Fibroblast of skin of left quadriceps (primary cell): Measurements from ENCODE around the gene ANKK1.

Experiments used
- DNase-seq, 2 experiments: peaks; one replicate each; pipeline ENCODE4 v3.0.0-alpha.2; 2013; ENCODE audit warnings: low read depth in 2 of 2

Gene ANKK1

DNA sequence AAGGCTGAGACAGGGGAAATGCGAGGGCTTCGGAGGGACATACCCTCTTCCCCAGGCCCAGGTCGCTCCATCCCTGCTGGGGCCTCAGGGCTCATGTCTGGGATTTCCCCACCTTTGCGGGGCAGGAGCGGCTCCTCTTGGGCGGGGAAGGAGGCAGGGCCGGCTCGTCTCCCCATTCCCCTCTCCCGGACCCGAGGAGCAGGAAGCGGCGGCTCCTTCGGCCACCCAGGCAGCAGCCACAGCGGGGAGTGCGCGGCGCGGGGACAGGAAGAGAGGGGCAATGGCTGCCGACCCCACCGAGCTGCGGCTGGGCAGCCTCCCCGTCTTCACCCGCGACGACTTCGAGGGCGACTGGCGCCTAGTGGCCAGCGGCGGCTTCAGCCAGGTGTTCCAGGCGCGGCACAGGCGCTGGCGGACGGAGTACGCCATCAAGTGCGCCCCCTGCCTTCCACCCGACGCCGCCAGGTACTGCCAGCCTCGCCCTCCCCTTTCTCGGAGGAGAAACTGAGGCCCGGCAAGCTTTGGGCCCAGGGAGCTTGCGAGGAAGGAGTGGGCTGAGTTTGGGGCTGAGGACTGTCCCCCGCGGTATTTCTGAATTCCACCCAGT lies at the start of gene ANKK1:
Gene ANKK1, plus strand, starts transcription at position 175 of the 607 bp plus-strand sequence. Its CDS starts 106 bp downstream, at position 281.
- DNase-seq, result no peak

DNA sequence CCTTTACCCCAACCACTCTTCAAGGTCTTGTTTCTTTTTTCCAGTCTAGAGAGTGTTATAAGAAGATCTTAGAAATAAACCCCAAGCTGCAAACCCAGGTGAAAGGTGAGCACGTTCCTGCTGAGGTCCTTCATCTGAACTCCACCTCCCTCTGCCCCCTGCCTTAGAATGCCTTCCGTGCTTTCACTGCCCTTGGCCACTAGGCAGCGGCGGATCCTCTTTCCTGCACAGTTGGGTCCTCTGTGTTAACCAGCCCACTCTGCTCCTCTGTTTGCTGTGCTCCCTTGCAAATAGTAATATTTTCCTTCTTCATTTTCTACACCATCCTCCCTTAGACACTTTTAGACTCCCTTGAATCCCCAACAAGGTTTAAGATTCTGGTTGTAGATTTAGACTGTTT lies 48.8 kb upstream of the ANKK1 start:
- no peak for DNase-seq

DNA sequence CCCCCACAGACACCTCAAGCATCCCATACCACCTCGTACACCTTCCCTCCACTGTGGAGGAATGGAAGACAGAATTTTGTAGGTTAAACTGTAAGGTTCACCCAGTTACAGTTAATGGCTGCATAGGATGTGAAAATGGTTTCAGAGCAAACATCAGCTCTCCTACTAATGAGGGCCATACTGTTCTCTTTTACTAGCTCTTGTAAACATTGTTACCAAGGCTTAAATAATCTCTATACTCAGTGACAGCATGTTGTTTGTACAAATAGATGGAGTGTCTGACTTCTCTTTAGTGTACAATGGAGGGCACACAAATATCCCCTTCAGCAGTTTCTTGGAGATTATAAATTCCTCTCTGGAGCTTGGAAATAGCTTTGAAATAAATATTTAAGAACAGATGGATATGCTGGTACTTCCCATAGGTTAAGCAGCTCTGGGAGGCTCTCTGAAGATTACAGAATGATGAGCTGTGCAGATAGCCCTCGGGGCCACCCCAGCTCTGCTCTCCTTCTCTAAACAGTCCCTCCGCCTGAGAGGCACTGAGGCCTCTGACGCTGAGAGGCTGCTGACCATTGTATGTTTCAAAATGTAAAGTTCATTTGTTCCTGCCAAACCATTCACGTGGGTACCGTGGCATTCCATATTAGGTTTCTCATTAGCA lies 47.5 kb upstream of the ANKK1 start:
- no peak for DNase-seq

- no peak for DNase-seq
Measured at GRCh38 chr11:113341388-113342165, 46.0 kb upstream of the ANKK1 start.

GRCh38 chr11:113345978-113346377 lies 41.6 kb upstream of the ANKK1 start:
- DNase-seq, result no peak

GRCh38 chr11:113349528-113349927 lies 38.1 kb upstream of the ANKK1 start:
- DNase-seq, result no peak

DNA sequence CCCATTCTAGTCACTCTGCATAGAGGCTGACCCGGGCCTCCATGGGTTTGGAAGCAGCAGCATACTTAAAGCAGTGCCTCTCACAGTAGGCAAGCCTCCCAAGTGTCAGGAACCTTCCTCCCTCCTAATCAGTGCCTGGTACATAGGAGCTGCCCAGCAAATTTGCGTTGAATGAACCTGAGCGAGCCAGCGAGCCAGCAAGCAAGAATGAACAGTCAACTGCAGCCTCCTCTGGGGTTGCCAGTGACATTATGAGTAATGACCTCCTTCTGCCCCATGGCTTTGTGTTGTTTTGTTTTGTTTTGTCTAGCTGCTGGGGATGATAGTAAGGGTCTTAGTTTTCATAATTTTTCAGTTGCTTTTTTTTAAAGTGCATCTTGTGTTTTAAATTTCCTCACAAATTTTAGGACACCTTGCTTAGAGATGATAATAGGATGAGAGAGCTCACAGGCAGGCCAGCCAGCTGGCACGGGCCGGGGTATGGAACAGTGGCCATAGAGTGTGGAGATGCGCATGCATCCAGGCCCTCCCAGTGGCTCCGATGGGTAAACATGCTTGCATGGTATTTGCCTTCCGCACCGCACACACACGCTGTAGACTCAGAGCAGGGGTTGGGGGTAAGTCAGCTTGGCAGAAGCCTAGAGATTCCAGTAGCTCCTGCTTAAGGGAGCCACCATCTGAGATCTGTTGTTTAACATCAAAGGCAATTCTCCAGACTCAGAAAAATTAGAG lies 37.1 kb upstream of the ANKK1 start:
- no peak for DNase-seq

- no peak for DNase-seq
Measured at GRCh38 chr11:113351068-113351450, 36.5 kb upstream of the ANKK1 start.

- DNase-seq, result no peak
Measured at GRCh38 chr11:113351480-113351879, 36.1 kb upstream of the ANKK1 start.

GRCh38 chr11:113356203-113356602 lies 31.4 kb upstream of the ANKK1 start:
- no peak for DNase-seq

GRCh38 chr11:113363406-113363805 lies 24.2 kb upstream of the ANKK1 start:
- no peak for DNase-seq

DNA sequence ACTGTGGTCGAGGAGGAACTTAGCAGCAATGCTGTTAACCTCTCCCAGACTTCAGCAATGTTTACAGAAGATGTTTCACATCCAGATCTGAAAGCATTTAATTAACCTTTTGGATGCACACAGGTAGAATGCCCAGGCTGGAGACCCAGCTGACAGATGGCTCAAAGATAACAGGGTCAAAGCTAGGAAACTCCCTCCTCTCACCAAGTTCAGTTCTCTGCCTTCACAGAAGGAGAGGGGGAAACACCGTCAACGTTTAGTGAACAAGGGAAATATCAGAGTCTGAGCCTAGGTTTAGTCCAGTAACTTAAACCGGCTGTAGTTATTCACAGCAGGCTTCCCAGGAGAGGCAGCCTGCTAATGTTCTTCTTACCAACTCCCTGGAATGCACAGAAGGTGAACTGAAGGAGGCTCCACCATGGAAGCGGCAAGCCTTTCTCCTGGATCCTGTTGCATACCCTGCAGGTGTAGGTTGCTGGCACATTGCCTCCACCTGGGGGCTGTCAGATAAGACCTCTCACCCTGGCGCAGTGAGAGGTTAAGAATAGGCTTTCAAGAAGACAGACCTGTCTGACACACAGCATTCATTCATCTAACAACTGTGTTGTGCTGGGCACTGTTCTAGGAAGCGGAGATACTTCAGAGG lies 23.5 kb upstream of the ANKK1 start:
- no peak for DNase-seq

GRCh38 chr11:113365895-113366294 lies 21.7 kb upstream of the ANKK1 start:
- DNase-seq, result no peak

GRCh38 chr11:113369411-113369810 lies 18.2 kb upstream of the ANKK1 start:
- no peak for DNase-seq

GRCh38 chr11:113370634-113371033 lies 16.9 kb upstream of the ANKK1 start:
- DNase-seq, result no peak

DNA sequence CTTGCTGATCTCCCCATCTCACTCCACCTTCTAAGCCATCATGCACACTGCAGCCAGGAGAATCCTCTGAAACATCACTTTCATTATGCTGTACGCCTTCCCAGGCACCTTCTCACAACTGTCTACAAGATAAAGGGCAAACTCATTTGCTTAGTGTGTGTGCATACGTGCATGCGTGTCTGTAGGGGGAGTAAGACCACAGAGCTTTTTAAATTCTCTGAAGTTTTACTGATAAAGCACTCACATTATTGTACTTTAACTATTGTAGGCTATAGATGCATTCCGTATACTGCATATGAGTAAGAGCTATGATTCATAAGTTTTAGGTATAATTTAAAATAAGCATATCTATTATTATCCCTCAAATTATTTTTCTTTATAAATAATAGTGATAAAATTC lies 15.3 kb upstream of the ANKK1 start:
- DNase-seq, result no peak

DNA sequence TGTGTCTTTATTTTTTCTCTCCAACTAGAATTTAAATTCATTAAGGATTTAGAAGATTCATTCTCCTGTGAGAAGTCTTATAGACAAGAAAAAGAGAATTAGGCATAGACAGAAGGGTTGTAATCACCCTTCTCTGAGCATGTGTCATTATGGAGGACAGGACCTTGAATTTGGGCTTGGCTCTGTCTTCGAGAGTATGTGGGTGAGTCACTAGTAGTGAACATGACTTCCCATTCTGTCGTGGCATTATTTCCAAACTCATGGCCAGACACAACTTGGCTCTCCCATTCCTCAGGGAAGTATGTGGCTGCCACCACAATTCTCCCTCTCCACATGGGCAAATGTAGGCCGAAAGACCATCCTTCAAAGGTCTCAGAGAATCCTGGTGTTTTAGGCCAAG lies 14.3 kb upstream of the ANKK1 start:
- peak; percentile 2 to 3 for DNase-seq

DNA sequence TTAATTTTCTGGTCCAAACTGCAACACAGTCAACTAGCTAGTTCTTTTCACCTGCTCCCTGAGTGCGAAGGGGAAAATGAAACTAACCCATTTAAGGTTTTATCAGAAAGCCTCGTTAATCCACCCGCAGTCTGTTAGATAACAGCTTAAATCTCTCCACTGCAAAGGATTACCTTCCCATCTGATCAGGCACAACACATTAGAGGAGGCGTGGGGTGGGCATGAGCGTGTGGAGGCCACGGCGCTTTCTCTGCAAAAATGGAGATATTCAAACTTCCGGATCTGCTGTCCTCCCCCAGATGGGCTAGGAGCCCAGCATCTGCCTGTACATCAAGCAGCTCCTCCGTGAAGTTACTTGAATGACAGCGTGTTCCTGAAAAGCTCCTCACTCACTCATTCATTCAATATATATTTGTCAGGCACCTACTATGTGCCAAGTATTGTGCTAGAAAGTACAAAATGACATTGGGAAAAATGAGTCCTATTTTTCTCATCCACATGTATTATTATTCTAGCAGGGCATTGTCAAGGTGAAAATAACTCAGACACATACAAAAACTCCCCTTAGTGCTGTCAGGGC lies 13.5 kb upstream of the ANKK1 start:
- no peak for DNase-seq

DNA sequence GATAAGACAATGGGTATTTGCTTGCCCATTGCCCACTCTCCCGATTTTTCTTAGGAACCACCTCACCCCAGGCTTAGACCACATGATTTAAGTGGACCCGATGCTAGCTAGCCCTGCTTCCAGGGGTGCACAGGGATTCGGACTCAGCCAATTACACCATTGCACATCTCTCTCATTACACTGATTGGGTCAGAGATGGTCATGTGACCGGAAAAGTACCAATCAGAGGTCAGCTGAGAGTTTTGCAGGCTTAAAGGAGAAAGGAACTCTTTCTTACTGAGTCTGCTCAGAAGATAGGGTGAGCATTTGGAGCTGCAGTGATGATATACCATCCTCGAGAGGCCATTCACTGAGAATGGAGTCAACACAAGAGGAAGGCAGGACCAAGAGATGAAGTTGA lies 12.2 kb upstream of the ANKK1 start:
- no peak for DNase-seq

- DNase-seq, result no peak
Measured at GRCh38 chr11:113376156-113376555, 11.4 kb upstream of the ANKK1 start.

DNA sequence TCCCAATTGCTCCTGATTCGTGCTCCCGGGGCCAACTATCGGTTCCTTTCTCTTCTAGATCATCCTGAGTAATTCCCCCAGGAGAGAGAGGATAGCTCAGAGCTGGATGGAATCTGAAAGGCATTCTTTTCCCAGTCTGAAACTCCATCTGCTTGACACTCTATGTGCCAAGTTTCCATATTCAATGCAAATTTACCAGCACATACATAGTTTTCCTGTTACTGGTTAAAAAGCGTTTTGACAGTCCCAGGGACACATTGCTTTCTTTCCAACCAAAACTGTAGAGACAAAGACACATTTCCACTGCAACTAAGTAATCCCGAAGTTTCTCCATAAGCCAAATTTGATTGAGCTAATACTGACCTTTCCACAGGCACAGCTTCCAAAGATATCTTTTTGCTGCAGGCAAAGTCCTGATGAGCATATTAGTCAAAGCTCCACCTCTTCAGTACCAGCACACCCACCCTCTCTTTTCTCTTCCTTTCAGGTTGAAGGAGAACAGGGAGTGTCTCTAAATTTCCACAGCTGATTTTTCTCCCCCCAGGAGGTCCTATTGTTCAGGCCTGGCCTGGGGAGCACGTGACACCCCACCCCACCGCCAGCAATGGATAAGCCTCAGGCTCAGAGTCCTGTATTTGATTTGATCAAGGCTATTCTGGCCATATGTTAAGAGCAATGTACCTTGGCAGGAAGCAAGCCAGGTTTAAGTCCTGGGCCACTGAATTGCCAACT lies 9.7 kb upstream of the ANKK1 start:
- DNase-seq, result peak; percentile 7
